Mesendoderm (in vitro differentiated cells): Measurements from ENCODE around the gene MED13.

Experiments
- DNase-seq: peaks from one replicate; pipeline ENCODE4 v3.0.0; 2013
- H2AK5ac ChIP-seq: 2 replicates; pipeline ENCODE4 v1.6.1; 2013; ENCODE audit warnings: low read length, inconsistent platforms
- H2BK120ac ChIP-seq: 2 replicates; pipeline ENCODE4 v1.6.1; 2013; ENCODE audit warnings: low read depth, mild to moderate bottlenecking, low read length, moderate library complexity, mixed read lengths
- H2BK15ac ChIP-seq: replicated peaks from 2 replicates; pipeline ENCODE4 v1.6.1; 2013; ENCODE audit warnings: low read depth, mild to moderate bottlenecking, moderate library complexity
- H2BK5ac ChIP-seq: 2 replicates; pipeline ENCODE4 v1.6.1; 2013; ENCODE audit warnings: low read length, inconsistent platforms
- H3K18ac ChIP-seq: 2 replicates; pipeline ENCODE4 v1.6.1; 2013; ENCODE audit warnings: mild to moderate bottlenecking, low read length, mixed read lengths
- H3K23ac ChIP-seq: one replicate; pipeline ENCODE4 v1.6.1; 2013; ENCODE audit warnings: low read length
- H3K27ac ChIP-seq: 2 replicates; pipeline ENCODE4 v1.5.1; 2013; ENCODE audit warnings: low read depth, mild to moderate bottlenecking, inconsistent platforms, low read length, moderate library complexity
- H3K27me3 ChIP-seq: 2 replicates; pipeline ENCODE4 v1.6.1; 2013; ENCODE audit warnings: low read length, control low read depth, mild to moderate bottlenecking, inconsistent platforms; ENCODE audit not compliant: insufficient read depth, poor library complexity
- H3K36me3 ChIP-seq: 2 replicates; pipeline ENCODE4 v1.6.1; 2013; ENCODE audit warnings: low read length, inconsistent platforms; ENCODE audit not compliant: control insufficient read depth, insufficient read depth
- H3K4ac ChIP-seq: one replicate; pipeline ENCODE4 v1.6.1; 2013; ENCODE audit warnings: low read depth, mild to moderate bottlenecking, low read length, moderate library complexity
- H3K4me1 ChIP-seq: 2 replicates; pipeline ENCODE4 v1.6.1; 2013; ENCODE audit warnings: low read depth, low read length, inconsistent platforms; ENCODE audit not compliant: control insufficient read depth
- H3K4me2 ChIP-seq: 2 replicates; pipeline ENCODE4 v1.6.1; 2013; ENCODE audit warnings: low read length
- H3K4me3 ChIP-seq: 2 replicates; pipeline ENCODE4 v1.5.1; 2013; ENCODE audit warnings: mild to moderate bottlenecking, low read length
- H3K56ac ChIP-seq: one replicate; pipeline ENCODE4 v1.6.1; 2013; ENCODE audit warnings: low read length
- H3K79me1 ChIP-seq: 2 replicates; pipeline ENCODE4 v1.6.1; 2013; ENCODE audit warnings: low read length, inconsistent platforms
- H3K79me2 ChIP-seq: 2 replicates; pipeline ENCODE4 v1.6.1; 2013; ENCODE audit warnings: mild to moderate bottlenecking, low read length; ENCODE audit not compliant: control insufficient read depth, insufficient read depth
- H3K9ac ChIP-seq: 2 replicates; pipeline ENCODE4 v1.6.1; 2013; ENCODE audit warnings: low read length, inconsistent platforms
- H4K5ac ChIP-seq: one replicate; pipeline ENCODE4 v1.6.1; 2013; ENCODE audit warnings: low read length
- H4K8ac ChIP-seq: one replicate; pipeline ENCODE4 v1.6.1; 2013; ENCODE audit warnings: low read depth, mild to moderate bottlenecking, control low read depth, low read length, moderate library complexity
- WGBS: extraction: QIAGEN DNeasy Blood & Tissue Kit; methylation state at CpG from one replicate; pipeline ENCODE4 v1.1.7; 2013; ENCODE audit warnings: low lambda C conversion rate, missing lambda C conversion rate; ENCODE audit not compliant: insufficient coverage; ENCODE audit errors: extremely low coverage; 5-methylcytosine and 5-hydroxymethylcytosine counted together

The MED13 gene

GRCh38 chr17:61970030-61970429, 95.0 kb downstream of the MED13 start:
- DNase-seq = no peak
- Histone ChIP-seq H2BK120ac (no peak overlapping the region), H3K4me1 (no peaks in the 10 kb centered on the region), H3K27me3 (no peaks in the 10 kb centered on the region), H2BK15ac (no peak overlapping the region), H2BK5ac (no peak overlapping the region), H3K27ac (no peak overlapping the region), H3K79me2 (no peaks in the 10 kb centered on the region), H3K79me1 (peaks cover 2% of the 10 kb centered on the region), H3K56ac (no peak overlapping the region), H3K9ac (no peak overlapping the region), H3K36me3 (peaks cover 5% of the 10 kb centered on the region), H3K4me3 (no peak overlapping the region), H3K23ac (no peak overlapping the region), H2AK5ac (no peak overlapping the region), H3K4ac (no peak overlapping the region), H3K4me2 (no peak overlapping the region), H4K8ac (no peak overlapping the region), H3K18ac (no peak overlapping the region), H4K5ac (no peak overlapping the region)
- no CpG with 5 or more reads among the region's 1 CpG for WGBS

GRCh38 chr17:61968757-61969156, 96.3 kb downstream of the MED13 start:
- DNase-seq = no peak
- WGBS = no CpG with 5 or more reads among the region's 5 CpGs
- no peak overlapping the region for H3K9ac ChIP-seq

DNA sequence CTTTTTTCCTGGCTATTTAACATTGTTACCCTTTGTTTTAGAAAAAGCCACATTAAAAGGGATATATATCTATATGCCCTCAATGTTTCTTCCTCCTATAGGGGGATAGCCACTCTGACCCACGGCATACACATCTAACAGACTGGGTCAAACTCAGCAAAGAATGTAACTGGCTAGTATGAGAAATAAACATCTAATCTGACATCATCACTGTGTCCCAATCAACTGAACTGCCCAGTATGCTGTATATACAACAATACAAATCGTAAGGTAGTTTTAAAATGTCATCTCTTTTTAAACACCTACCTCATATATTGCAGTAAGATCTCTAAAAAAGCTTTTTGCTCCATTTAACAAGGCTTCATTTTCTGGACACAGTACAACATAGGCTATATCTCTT, 97.3 kb downstream of the MED13 start:
- H3K23ac ChIP-seq = no peak overlapping the region
- no peak for DNase-seq
- peaks cover 8% of the 10 kb centered on the region for H3K36me3 ChIP-seq
- H3K4me1 ChIP-seq = no peaks in the 10 kb centered on the region
- H3K27ac ChIP-seq = no peak overlapping the region
- no peak overlapping the region for H3K4me3 ChIP-seq
- no peak overlapping the region for H4K5ac ChIP-seq
- no peak overlapping the region for H3K9ac ChIP-seq
- no peaks in the 10 kb centered on the region for H3K79me2 ChIP-seq
- no peak overlapping the region for H4K8ac ChIP-seq
- H3K56ac ChIP-seq = no peak overlapping the region
- no peak overlapping the region for H2AK5ac ChIP-seq
- no peak overlapping the region for H3K4me2 ChIP-seq
- H2BK120ac ChIP-seq = no peak overlapping the region
- H3K4ac ChIP-seq = no peak overlapping the region
- no peak overlapping the region for H2BK15ac ChIP-seq
- H3K79me1 ChIP-seq = no peaks in the 10 kb centered on the region
- WGBS = no CpG with 5 or more reads among the region's 2 CpGs
- H2BK5ac ChIP-seq = no peak overlapping the region
- H3K18ac ChIP-seq = no peak overlapping the region
- H3K27me3 ChIP-seq = no peaks in the 10 kb centered on the region

More at GRCh38 chr17:61968757-61969156, 96.3 kb downstream of the MED13 start:
- no peaks in the 10 kb centered on the region for H3K4me1 ChIP-seq
- H3K18ac ChIP-seq = no peak overlapping the region
- H3K79me2 ChIP-seq = no peaks in the 10 kb centered on the region
- H3K36me3 ChIP-seq = peaks cover 7% of the 10 kb centered on the region
- H2AK5ac ChIP-seq = no peak overlapping the region
- no peak overlapping the region for H2BK120ac ChIP-seq
- no peaks in the 10 kb centered on the region for H3K79me1 ChIP-seq
- no peak overlapping the region for H3K4me2 ChIP-seq
- no peak overlapping the region for H3K23ac ChIP-seq
- H3K4ac ChIP-seq = no peak overlapping the region
- no peaks in the 10 kb centered on the region for H3K27me3 ChIP-seq
- no peak overlapping the region for H4K5ac ChIP-seq
- H4K8ac ChIP-seq = no peak overlapping the region
- H3K4me3 ChIP-seq = no peak overlapping the region
- no peak overlapping the region for H2BK15ac ChIP-seq
- no peak overlapping the region for H3K27ac ChIP-seq
- H3K56ac ChIP-seq = no peak overlapping the region
- H2BK5ac ChIP-seq = no peak overlapping the region

- Histone ChIP-seq H2BK120ac (no peak overlapping the region), H2AK5ac (no peak overlapping the region), H3K79me1 (no peaks in the 10 kb centered on the region), H3K27ac (no peak overlapping the region), H3K56ac (no peak overlapping the region), H3K4me2 (no peak overlapping the region), H3K9ac (no peak overlapping the region), H3K4me3 (no peak overlapping the region), H4K8ac (no peak overlapping the region), H3K79me2 (no peaks in the 10 kb centered on the region), H3K4ac (no peak overlapping the region), H3K4me1 (no peaks in the 10 kb centered on the region), H2BK5ac (no peak overlapping the region), H3K18ac (no peak overlapping the region), H3K36me3 (peaks cover 11% of the 10 kb centered on the region), H3K23ac (no peak overlapping the region), H3K27me3 (no peaks in the 10 kb centered on the region), H4K5ac (no peak overlapping the region), H2BK15ac (no peak overlapping the region)
- DNase-seq = no peak
- WGBS = no CpG with 5 or more reads among the region's 1 CpG
Observed at GRCh38 chr17:61966191-61966590, 98.9 kb downstream of the MED13 start.

DNA sequence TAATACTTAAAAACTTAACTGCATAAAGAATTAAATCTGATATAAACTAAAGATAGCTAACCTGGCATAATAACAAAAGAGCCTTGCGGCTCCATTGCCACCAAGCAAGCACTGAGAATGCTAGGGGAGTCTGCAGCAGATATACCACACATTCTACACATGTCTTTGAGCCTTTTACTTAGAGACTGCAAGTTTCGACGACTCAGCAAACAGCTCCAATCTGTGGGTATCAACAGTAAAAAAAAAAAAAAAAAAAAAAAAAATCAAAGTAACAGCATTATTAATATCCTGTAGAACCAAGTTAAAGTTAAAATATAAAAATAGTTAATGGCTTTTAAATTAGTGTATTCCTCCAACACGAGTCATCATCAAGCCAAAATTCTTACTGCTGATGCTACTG, 109.5 kb downstream of the MED13 start:
- H2BK120ac ChIP-seq = no peak overlapping the region
- no peak overlapping the region for H3K4me3 ChIP-seq
- H3K27ac ChIP-seq = no peak overlapping the region
- H3K4ac ChIP-seq = no peak overlapping the region
- H2BK5ac ChIP-seq = no peak overlapping the region
- H2BK15ac ChIP-seq = no peak overlapping the region
- H4K8ac ChIP-seq = no peak overlapping the region
- H3K79me2 ChIP-seq = no peaks in the 10 kb centered on the region
- H3K27me3 ChIP-seq = no peaks in the 10 kb centered on the region
- H3K56ac ChIP-seq = no peak overlapping the region
- H3K18ac ChIP-seq = no peak overlapping the region
- H3K9ac ChIP-seq = no peak overlapping the region
- no peaks in the 10 kb centered on the region for H3K4me1 ChIP-seq
- no peak for DNase-seq
- H3K79me1 ChIP-seq = no peaks in the 10 kb centered on the region
- WGBS = no CpG with 5 or more reads among the region's 4 CpGs
- no peak overlapping the region for H4K5ac ChIP-seq
- no peak overlapping the region for H2AK5ac ChIP-seq
- no peak overlapping the region for H3K4me2 ChIP-seq
- H3K23ac ChIP-seq = no peak overlapping the region
- peaks cover 4% of the 10 kb centered on the region for H3K36me3 ChIP-seq

GRCh38 chr17:61947367-61948078, 117.6 kb downstream of the MED13 start:
- Histone ChIP-seq H3K4me2 (no peak overlapping the region), H3K79me1 (no peaks in the 10 kb centered on the region), H4K8ac (no peak overlapping the region), H3K4me3 (no peak overlapping the region), H2BK5ac (no peak overlapping the region), H3K9ac (no peak overlapping the region), H2BK15ac (no peak overlapping the region), H3K4ac (no peak overlapping the region), H3K23ac (no peak overlapping the region), H3K4me1 (no peaks in the 10 kb centered on the region), H3K79me2 (no peaks in the 10 kb centered on the region), H3K18ac (no peak overlapping the region), H2AK5ac (no peak overlapping the region), H3K27ac (no peak overlapping the region), H3K36me3 (no peaks in the 10 kb centered on the region), H4K5ac (no peak overlapping the region), H3K27me3 (no peaks in the 10 kb centered on the region), H2BK120ac (no peak overlapping the region), H3K56ac (no peak overlapping the region)
- DNase-seq = no peak
- WGBS = no CpG with 5 or more reads among the region's 3 CpGs
